ENCODE measurements around the gene HPS1. TPM values are rescaled to one million over a fixed set of nuclear protein-coding genes. Genes with fewer than 3 reads are reported as not detected.

HPS1 gene
- total RNA-seq, 1 donor from 2014 or later, result 42.7 TPM

GRCh38 chr10:98463976-98464754 lies 17.4 kb upstream of the HPS1 start:
- no peak for TF ChIP-seq CTCF (IDR thresholded peaks at IDR 0.05)
- DNase-seq (ENCODE audit: low spot score in 2 of 2), result no peak
- H3K9me3 ChIP-seq, result no peaks in the 10 kb centered on the region
- intact Hi-C loops (cut with DNase I), result no loop called here
- H3K27me3 ChIP-seq, result no peaks in the 10 kb centered on the region
- no peak overlapping the region for H3K27ac ChIP-seq
- no peaks in the 10 kb centered on the region for H3K36me3 ChIP-seq
- H3K4me1 ChIP-seq, result peaks cover 3 to 12% of the 10 kb centered on the region in 2 donors
- no peak overlapping the region for H3K4me3 ChIP-seq

- TF ChIP-seq CTCF (IDR thresholded peaks at IDR 0.05), result no peak
- no peak overlapping the region for H3K4me3 ChIP-seq
- H3K4me1 ChIP-seq, result peaks cover 3 to 10% of the 10 kb centered on the region in 2 donors
- intact Hi-C loops (cut with DNase I), result no loop called here
- H3K27ac ChIP-seq, result no peak overlapping the region
- no peaks in the 10 kb centered on the region for H3K27me3 ChIP-seq
- H3K36me3 ChIP-seq, result no peaks in the 10 kb centered on the region
- DNase-seq (ENCODE audit: low spot score in 2 of 2), result no peak
- H3K9me3 ChIP-seq, result no peaks in the 10 kb centered on the region
Measured at GRCh38 chr10:98463016-98463415, 16.3 kb upstream of the HPS1 start.

- H3K27me3 ChIP-seq, result no peaks in the 10 kb centered on the region
- DNase-seq (ENCODE audit: low spot score in 2 of 2), result no peak
- TF ChIP-seq CTCF (IDR thresholded peaks at IDR 0.05), result no peak
- no peaks in the 10 kb centered on the region for H3K36me3 ChIP-seq
- peak overlapping the region; percentile 27 to 73 for H3K27ac ChIP-seq
- intact Hi-C loops (cut with DNase I), result no loop called here
- no peak overlapping the region for H3K4me3 ChIP-seq
- H3K4me1 ChIP-seq, result peaks cover 3 to 9% of the 10 kb centered on the region in 2 donors
- H3K9me3 ChIP-seq, result no peaks in the 10 kb centered on the region
Measured at GRCh38 chr10:98461500-98461842, 14.7 kb upstream of the HPS1 start.

- intact Hi-C loops (cut with DNase I), result loop anchor here (1.0 kb wide), 1 partner anchor 15 kb away; the partner anchor contains the start of gene HPS1
- no peak for TF ChIP-seq CTCF (IDR thresholded peaks at IDR 0.05)
- Histone ChIP-seq H3K27ac (peak overlapping the region; percentile 27 to 73), H3K4me1 (peaks cover 3 to 9% of the 10 kb centered on the region in 2 donors), H3K4me3 (no peak overlapping the region), H3K36me3 (no peaks in the 10 kb centered on the region), H3K9me3 (no peaks in the 10 kb centered on the region), H3K27me3 (no peaks in the 10 kb centered on the region)
- peak in 1 of 2 donors; percentile 85 for DNase-seq (ENCODE audit: low spot score in 2 of 2)
Measured at GRCh38 chr10:98460837-98461499, 14.2 kb upstream of the HPS1 start.

- H3K9me3 ChIP-seq, result no peaks in the 10 kb centered on the region
- intact Hi-C loops (cut with DNase I), result no loop called here
- DNase-seq (ENCODE audit: low spot score in 2 of 2), result no peak
- no peak overlapping the region for H3K4me3 ChIP-seq
- no peak overlapping the region for H3K27ac ChIP-seq
- H3K36me3 ChIP-seq, result no peaks in the 10 kb centered on the region
- no peaks in the 10 kb centered on the region for H3K27me3 ChIP-seq
- no peak for TF ChIP-seq CTCF (IDR thresholded peaks at IDR 0.05)
- H3K4me1 ChIP-seq, result peaks cover 3 to 9% of the 10 kb centered on the region in 2 donors
Measured at GRCh38 chr10:98458809-98459784, 12.4 kb upstream of the HPS1 start.
